H9 (cell line): ENCODE data around the gene TFAM. TPM values are rescaled to one million over a fixed set of nuclear protein-coding genes. Genes with fewer than 3 reads are reported as not detected.

ENCODE experiments used
- DNase-seq: peaks from one replicate; pipeline ENCODE4 v3.0.0-alpha.2; 2017
- H2AFZ ChIP-seq: one replicate; pipeline ENCODE4 v1.6.1; 2013; ENCODE audit warnings: mild to moderate bottlenecking, low read length, control low read depth, moderate library complexity
- H2AK5ac ChIP-seq: 2 replicates; pipeline ENCODE4 v1.6.1; 2013; ENCODE audit warnings: low read length, control low read depth, mixed read lengths; ENCODE audit not compliant: insufficient read length
- H2BK120ac ChIP-seq: one replicate; pipeline ENCODE4 v1.6.1; 2013; ENCODE audit warnings: low read depth, mild to moderate bottlenecking, low read length, control low read depth, inconsistent platforms; ENCODE audit not compliant: poor library complexity, severe bottlenecking
- H2BK12ac ChIP-seq: 2 replicates; pipeline ENCODE4 v1.6.1; 2013; ENCODE audit warnings: low read length, control low read depth, mixed read lengths, low read depth; ENCODE audit not compliant: insufficient read length
- H2BK15ac ChIP-seq: 2 replicates; pipeline ENCODE4 v1.6.1; 2013; ENCODE audit warnings: low read depth, low read length, control low read depth
- H2BK20ac ChIP-seq: one replicate; pipeline ENCODE4 v1.6.1; 2013; ENCODE audit warnings: low read depth, mild to moderate bottlenecking, low read length, control low read depth, inconsistent platforms; ENCODE audit not compliant: poor library complexity, severe bottlenecking
- H2BK5ac ChIP-seq: 2 replicates; pipeline ENCODE4 v1.6.1; 2013; ENCODE audit warnings: low read length, control low read depth, mixed read lengths; ENCODE audit not compliant: insufficient read length
- H3K14ac ChIP-seq: 2 replicates; pipeline ENCODE4 v1.6.1; 2013; ENCODE audit warnings: low read length, control low read depth; ENCODE audit not compliant: insufficient read depth
- H3K18ac ChIP-seq: 2 replicates; pipeline ENCODE4 v1.6.1; 2013; ENCODE audit warnings: low read depth, mild to moderate bottlenecking, mixed read lengths, low read length, control low read depth; ENCODE audit not compliant: insufficient read length
- H3K23ac ChIP-seq: 2 replicates; pipeline ENCODE4 v1.6.1; 2013; ENCODE audit warnings: low read length, control low read depth, mixed read lengths, low read depth; ENCODE audit not compliant: insufficient read length
- H3K23me2 ChIP-seq: 2 replicates; pipeline ENCODE4 v1.6.1; 2013; ENCODE audit warnings: low read depth, mild to moderate bottlenecking, mixed read lengths, low read length, control low read depth; ENCODE audit not compliant: insufficient read length, poor library complexity, severe bottlenecking
- H3K27ac ChIP-seq: 2 replicates; pipeline ENCODE4 v1.5.1; 2013; ENCODE audit warnings: low read length, control low read depth, mixed read lengths, low read depth; ENCODE audit not compliant: insufficient read length
- H3K27me3 ChIP-seq: 2 replicates; pipeline ENCODE4 v1.6.1; 2013; ENCODE audit warnings: low read length, control low read depth, inconsistent platforms; ENCODE audit not compliant: insufficient read depth
- H3K4ac ChIP-seq: 2 replicates; pipeline ENCODE4 v1.6.1; 2013; ENCODE audit warnings: low read depth, mild to moderate bottlenecking, control low read depth, inconsistent platforms, low read length, moderate library complexity
- H3K4me1 ChIP-seq: 2 replicates; pipeline ENCODE4 v1.6.1; 2013; ENCODE audit warnings: low read length, control low read depth, inconsistent platforms; ENCODE audit not compliant: insufficient read depth
- H3K4me2 ChIP-seq: 2 replicates; pipeline ENCODE4 v1.6.1; 2013; ENCODE audit warnings: low read length, control low read depth, mixed read lengths; ENCODE audit not compliant: insufficient read length, insufficient read depth
- H3K56ac ChIP-seq: 2 replicates; pipeline ENCODE4 v1.6.1; 2013; ENCODE audit warnings: low read depth, mild to moderate bottlenecking, mixed read lengths, low read length, control low read depth; ENCODE audit not compliant: insufficient read length
- H3K79me1 ChIP-seq: 2 replicates; pipeline ENCODE4 v1.6.1; 2013; ENCODE audit warnings: low read depth, mild to moderate bottlenecking, moderate library complexity, low read length, control low read depth, inconsistent platforms; ENCODE audit not compliant: insufficient read depth, poor library complexity, severe bottlenecking
- H3K79me2 ChIP-seq: 2 replicates; pipeline ENCODE4 v1.6.1; 2013; ENCODE audit warnings: low read length, control low read depth, inconsistent platforms; ENCODE audit not compliant: insufficient read depth
- H3K9ac ChIP-seq: 2 replicates; pipeline ENCODE4 v1.6.1; 2013; ENCODE audit warnings: low read length, control low read depth, mixed read lengths; ENCODE audit not compliant: insufficient read length; ENCODE audit errors: extremely low read depth
- H3K9me3 ChIP-seq: one replicate; pipeline ENCODE4 v1.6.1; 2013; ENCODE audit warnings: low read depth, low read length, inconsistent platforms; ENCODE audit not compliant: control insufficient read depth
- H3T11ph ChIP-seq: one replicate; pipeline ENCODE4 v1.6.1; 2013; ENCODE audit warnings: mild to moderate bottlenecking, low read length, control low read depth, inconsistent platforms
- H4K20me1 ChIP-seq: one replicate; pipeline ENCODE4 v1.6.1; 2013; ENCODE audit not compliant: control insufficient read depth, insufficient read length, insufficient read depth
- H4K5ac ChIP-seq: 2 replicates; pipeline ENCODE4 v1.6.1; 2013; ENCODE audit warnings: low read depth, mild to moderate bottlenecking, mixed read lengths, low read length, control low read depth; ENCODE audit not compliant: insufficient read length
- H4K8ac ChIP-seq: replicated peaks from 2 replicates; pipeline ENCODE4 v1.6.1; 2013; ENCODE audit warnings: low read length, control low read depth, mixed read lengths, low read depth; ENCODE audit not compliant: insufficient read length
- H4K91ac ChIP-seq: 2 replicates; pipeline ENCODE4 v1.6.1; 2013; ENCODE audit warnings: low read depth, mild to moderate bottlenecking, moderate library complexity, mixed read lengths, low read length, control low read depth; ENCODE audit not compliant: insufficient read length
- H3K27ac Mint-ChIP-seq, 3 experiments: 2 replicates in 2 of 3; 3 replicates in 1 of 3; pipeline ENCODE4 v1.8.0; 2020 to 2021; ENCODE audit warnings: mixed read lengths in 3 of 3, mild to moderate bottlenecking in 1 of 3, moderate library complexity in 1 of 3
- H3K27me3 Mint-ChIP-seq: 2 replicates; pipeline ENCODE4 v1.8.0; 2021; ENCODE audit warnings: low read depth, mild to moderate bottlenecking, moderate library complexity, mixed read lengths
- H3K36me3 Mint-ChIP-seq, 3 experiments: 2 replicates in 2 of 3; 3 replicates in 1 of 3; pipeline ENCODE4 v1.8.0; 2020 to 2021; ENCODE audit warnings: low read depth in 3 of 3, mixed read lengths in 3 of 3; ENCODE audit not compliant: insufficient read depth in 1 of 3
- H3K4me1 Mint-ChIP-seq, 2 experiments: 2 replicates each; pipeline ENCODE4 v1.8.0; 2020; ENCODE audit warnings: mixed read lengths in 2 of 2
- H3K4me3 Mint-ChIP-seq, 2 experiments: 2 replicates in 1 of 2; 3 replicates in 1 of 2; pipeline ENCODE4 v1.8.0; 2020 to 2021; ENCODE audit warnings: mild to moderate bottlenecking in 2 of 2, mixed read lengths in 2 of 2, moderate library complexity in 1 of 2
- H3K9me3 Mint-ChIP-seq, 2 experiments: 2 replicates in 1 of 2; 3 replicates in 1 of 2; pipeline ENCODE4 v1.8.0; 2020; ENCODE audit warnings: mild to moderate bottlenecking in 2 of 2, mixed read lengths in 2 of 2, moderate library complexity in 1 of 2
- CTCF ChIP-seq: fragments of 200-600 bp; sonication (generic); conservative IDR thresholded peaks from 3 replicates; pipeline ENCODE4 v1.8.0; 2021; ENCODE audit warnings: antibody characterized with exemption, mild to moderate bottlenecking
- WGBS: extraction: QIAGEN DNeasy Blood & Tissue Kit; methylation state at CpG from one replicate; pipeline ENCODE4 v1.1.7; 2013; ENCODE audit warnings: missing lambda C conversion rate, low lambda C conversion rate, mixed read lengths; ENCODE audit not compliant: insufficient read length; ENCODE audit errors: extremely low coverage; 5-methylcytosine and 5-hydroxymethylcytosine counted together
- total RNA-seq: library from RNA; stranded (reverse); gene quantifications from 2 replicates; pipeline ENCODE4 v1.2.1, GENCODE V29; 2021

TFAM gene
- total RNA-seq, 1 experiment from 2014 or later: 144 TPM

GRCh38 chr10:58348571-58349033 lies 36.6 kb upstream of the TFAM start:
- no peaks in the 10 kb centered on the region for H3K27me3 Mint-ChIP-seq
- no peaks in the 10 kb centered on the region for H3K23me2 ChIP-seq
- no peaks in the 10 kb centered on the region for H3K9me3 ChIP-seq
- no peak overlapping the region for H2BK20ac ChIP-seq
- no peaks in the 10 kb centered on the region for H3K27me3 ChIP-seq
- no peak overlapping the region for H3K4me3 Mint-ChIP-seq
- H3K9ac ChIP-seq: no peak overlapping the region
- no peak overlapping the region for H3T11ph ChIP-seq
- H3K4ac ChIP-seq: no peak overlapping the region
- peaks cover 3% of the 10 kb centered on the region; the same call in 1 of the 2 replicates for H3K4me1 ChIP-seq
- peak overlapping the region; percentile 47 to 90 (median 61); a peak in 6 of 7 replicates for H3K27ac Mint-ChIP-seq
- H3K9me3 Mint-ChIP-seq: no peaks in the 10 kb centered on the region; a peak in 1 of 5 replicates
- H2AFZ ChIP-seq: no peak overlapping the region
- peaks cover 3% of the 10 kb centered on the region for H3K79me1 ChIP-seq
- H3K79me2 ChIP-seq: peaks cover 6% of the 10 kb centered on the region; the same call in 1 of the 2 replicates
- no peak overlapping the region for H2BK15ac ChIP-seq
- no peak overlapping the region for H2AK5ac ChIP-seq
- no peak overlapping the region for H3K56ac ChIP-seq
- H4K91ac ChIP-seq: no peak overlapping the region
- H3K36me3 Mint-ChIP-seq: peaks cover 3 to 8% (median 7%) of the 10 kb centered on the region in 3 experiments; a peak in 6 of 7 replicates
- no peak for TF ChIP-seq CTCF
- H3K27ac ChIP-seq: no peak overlapping the region
- H3K23ac ChIP-seq: no peak overlapping the region
- no peak overlapping the region for H2BK120ac ChIP-seq
- no peak overlapping the region for H2BK5ac ChIP-seq
- DNase-seq: no peak
- no peak overlapping the region for H4K5ac ChIP-seq
- WGBS: no CpG with 5 or more reads among the region's 2 CpGs
- peaks cover 26 to 41% of the 10 kb centered on the region in 2 experiments for H3K4me1 Mint-ChIP-seq
- no peak overlapping the region for H4K8ac ChIP-seq
- H3K4me2 ChIP-seq: no peak overlapping the region
- no peaks in the 10 kb centered on the region for H4K20me1 ChIP-seq
- H3K14ac ChIP-seq: no peak overlapping the region
- no peak overlapping the region for H2BK12ac ChIP-seq
- no peak overlapping the region for H3K18ac ChIP-seq
